GM12864 (cell line): ENCODE results near the gene MCTP2.

Experiments used
- DNase-seq: peaks from one replicate; pipeline ENCODE4 v3.0.0-alpha.2; 2011; ENCODE audit warnings: low read depth
- H3K4me3 ChIP-seq: 2 replicates; pipeline ENCODE4 v1.5.1; 2011; ENCODE audit warnings: mild to moderate bottlenecking, low read depth, low read length, control low read depth
- CTCF ChIP-seq: IDR thresholded peaks from 2 replicates; pipeline ENCODE4 v1.5.1; 2011; ENCODE audit warnings: low read depth, mild to moderate bottlenecking, moderate library complexity, low read length, control low read depth, inconsistent platforms; ENCODE audit errors: missing control alignments

The MCTP2 gene

GRCh38 chr15:94526071-94526689, 294.8 kb downstream of the MCTP2 start:
- H3K4me3 ChIP-seq = no peak overlapping the region
- TF ChIP-seq CTCF = peak; percentile 62
- DNase-seq = no peak

GRCh38 chr15:94532226-94532625, 300.9 kb downstream of the MCTP2 start:
- no peak for DNase-seq
- TF ChIP-seq CTCF = no peak

More at GRCh38 chr15:94532226-94532625, 300.9 kb downstream of the MCTP2 start:
- no peak overlapping the region for H3K4me3 ChIP-seq
